ENCODE results near the gene CYP24A1.

CYP24A1 gene

DNA sequence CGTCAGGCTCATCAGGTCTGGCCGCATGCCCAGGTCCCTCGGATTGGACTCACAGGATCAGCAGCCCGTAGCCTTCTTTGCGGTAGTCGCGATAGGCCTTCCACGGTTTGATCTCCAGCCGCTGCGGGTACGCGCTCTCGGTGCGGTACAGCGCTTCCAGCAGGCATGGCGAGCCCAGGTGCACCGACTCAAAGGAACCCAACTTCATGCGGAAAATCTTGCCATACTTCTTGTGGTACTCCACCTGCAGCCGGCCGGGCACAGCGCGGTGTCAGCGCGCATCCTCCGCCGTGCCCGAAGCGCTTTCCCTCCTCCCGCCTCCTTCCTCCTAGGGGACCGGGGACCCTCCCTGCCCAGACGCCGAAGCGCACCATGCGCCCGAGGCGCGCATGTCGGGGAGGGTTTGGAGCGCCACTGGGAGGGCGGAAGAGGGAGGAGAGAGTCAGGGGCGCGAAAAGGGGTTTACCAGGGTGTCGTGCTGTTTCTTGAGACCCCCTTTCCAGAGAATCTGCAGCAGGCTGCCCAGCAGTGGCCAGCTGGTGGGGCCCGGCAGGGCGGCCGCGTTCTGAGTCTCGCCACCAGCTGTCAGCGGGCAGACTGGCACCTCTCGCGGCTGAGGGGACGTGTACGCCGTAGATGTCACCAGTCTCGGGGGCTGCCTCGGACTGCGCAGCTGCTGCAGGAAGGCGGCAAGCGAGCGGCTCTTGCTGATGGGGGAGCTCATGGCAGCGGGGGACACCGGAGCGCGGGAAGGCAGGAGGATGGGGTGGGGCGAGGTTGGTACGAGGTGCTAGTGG, 732 bp downstream of the CYP24A1 start:
- DNase-seq = peak; percentile 11

GRCh38 chr20:54172532-54172855, 1.3 kb downstream of the CYP24A1 start:
- no peak for DNase-seq

GRCh38 chr20:54170963-54171362, 2.8 kb downstream of the CYP24A1 start:
- DNase-seq = no peak

DNA sequence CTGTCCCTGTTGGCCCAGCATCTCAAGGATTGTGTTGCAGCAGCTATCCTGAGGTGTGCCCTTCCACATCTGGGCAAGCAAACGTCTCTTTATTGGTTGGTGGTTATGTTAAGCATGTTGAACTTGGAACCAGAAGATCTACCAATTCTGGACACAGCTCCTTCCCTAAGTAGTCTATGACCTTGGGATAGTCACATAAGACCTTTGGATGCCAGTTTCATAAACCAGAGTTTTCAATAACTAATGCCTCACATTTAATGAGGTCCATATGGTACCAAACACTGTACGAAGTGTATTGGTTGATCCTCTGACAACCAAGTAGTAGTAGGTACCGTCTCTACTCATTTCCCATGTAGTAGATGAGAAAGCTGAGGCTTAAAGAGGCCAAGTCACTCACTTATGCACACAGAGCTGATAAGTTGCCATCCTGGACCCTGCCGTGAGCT, 3.7 kb downstream of the CYP24A1 start:
- DNase-seq = no peak

DNA sequence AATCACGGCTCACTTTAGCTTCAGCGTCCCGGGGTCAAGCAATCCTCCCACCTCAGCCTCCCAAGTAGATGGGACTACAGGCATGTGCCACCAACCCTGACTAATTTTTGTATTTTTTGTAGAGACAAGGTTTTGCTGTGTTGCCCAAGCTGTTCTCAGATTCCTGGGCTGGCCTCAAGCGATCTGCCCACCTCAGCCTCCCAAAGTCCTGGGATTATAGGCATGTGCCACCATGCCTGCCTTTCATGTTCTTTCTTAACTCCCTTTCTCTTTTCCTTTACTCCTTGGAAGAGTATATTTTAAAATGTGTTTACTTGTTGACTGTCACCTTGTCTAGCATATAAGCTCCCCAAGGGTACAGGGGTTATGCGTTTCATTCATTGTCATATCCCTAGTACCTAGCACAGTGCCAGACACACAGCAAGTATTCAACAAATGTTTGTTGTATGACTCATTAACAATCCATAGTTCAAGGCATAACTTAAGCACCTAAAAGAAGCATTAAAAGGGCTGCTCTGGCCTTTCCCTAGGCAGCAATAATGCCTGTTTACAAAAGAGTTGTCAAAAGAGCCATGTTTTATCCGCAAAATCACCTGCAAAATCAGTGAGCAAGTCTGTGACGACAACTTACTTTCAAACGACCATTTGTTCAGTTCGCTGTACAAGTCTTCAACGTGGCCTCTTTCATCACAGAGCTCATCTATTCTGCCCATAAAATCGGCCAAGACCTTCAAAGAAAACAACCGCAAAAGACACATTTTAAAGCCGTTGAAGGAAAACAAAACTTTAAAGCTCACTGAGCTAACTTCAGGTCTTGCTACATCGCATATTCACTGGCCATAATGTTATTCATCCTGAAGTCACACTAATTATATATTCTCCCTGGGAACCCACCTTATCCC, 4.6 kb downstream of the CYP24A1 start:
- DNase-seq = no peak

- peak; percentile 19 for DNase-seq
Observed at GRCh38 chr20:54167909-54168872, 5.6 kb downstream of the CYP24A1 start.

GRCh38 chr20:54166987-54167662, 6.7 kb downstream of the CYP24A1 start:
- DNase-seq = no peak

DNA sequence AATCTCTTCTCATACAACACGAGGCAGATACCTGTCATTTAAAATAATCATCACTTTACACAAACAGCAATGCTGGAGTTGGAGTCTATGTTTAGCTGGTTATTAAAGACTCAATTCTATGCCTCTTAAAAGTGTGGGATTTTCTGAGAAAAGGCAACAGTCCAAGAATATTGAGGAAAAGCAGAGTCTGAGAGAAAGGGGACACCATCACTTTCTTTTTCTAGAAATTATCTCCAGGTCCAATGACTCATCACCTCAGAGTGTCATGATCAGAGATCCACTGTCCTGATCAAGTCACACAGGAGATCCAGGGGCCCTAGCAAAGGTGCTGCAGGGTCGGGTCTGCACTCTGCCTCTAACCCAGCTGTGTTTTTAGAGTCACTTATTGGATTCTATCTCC, 8.0 kb downstream of the CYP24A1 start:
- DNase-seq = no peak

GRCh38 chr20:54165014-54165413, 8.8 kb downstream of the CYP24A1 start:
- no peak for DNase-seq

DNA sequence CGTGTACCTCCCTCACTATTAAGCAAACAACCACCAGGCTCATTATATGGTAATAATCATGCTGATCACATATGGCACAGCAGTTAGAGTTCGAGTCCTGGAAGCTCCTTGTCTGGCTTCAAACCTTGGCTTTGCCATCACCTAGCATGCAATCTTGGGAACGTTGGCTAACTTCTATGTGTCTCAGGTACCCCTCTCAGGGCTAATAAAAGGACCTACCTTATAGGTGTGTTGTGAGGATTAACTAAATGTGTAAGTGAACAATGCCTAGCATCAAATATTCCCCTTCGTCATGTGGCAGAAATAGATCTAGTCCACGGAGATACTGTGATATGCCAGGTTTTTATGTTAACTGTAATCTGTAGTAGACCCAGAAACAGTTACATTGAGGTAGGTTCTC, 10.4 kb downstream of the CYP24A1 start:
- no peak for DNase-seq

- no peak for DNase-seq
Observed at GRCh38 chr20:54162378-54163009, 11.3 kb downstream of the CYP24A1 start.

- no peak for DNase-seq
Observed at GRCh38 chr20:54161821-54162149, 12.0 kb downstream of the CYP24A1 start.

DNA sequence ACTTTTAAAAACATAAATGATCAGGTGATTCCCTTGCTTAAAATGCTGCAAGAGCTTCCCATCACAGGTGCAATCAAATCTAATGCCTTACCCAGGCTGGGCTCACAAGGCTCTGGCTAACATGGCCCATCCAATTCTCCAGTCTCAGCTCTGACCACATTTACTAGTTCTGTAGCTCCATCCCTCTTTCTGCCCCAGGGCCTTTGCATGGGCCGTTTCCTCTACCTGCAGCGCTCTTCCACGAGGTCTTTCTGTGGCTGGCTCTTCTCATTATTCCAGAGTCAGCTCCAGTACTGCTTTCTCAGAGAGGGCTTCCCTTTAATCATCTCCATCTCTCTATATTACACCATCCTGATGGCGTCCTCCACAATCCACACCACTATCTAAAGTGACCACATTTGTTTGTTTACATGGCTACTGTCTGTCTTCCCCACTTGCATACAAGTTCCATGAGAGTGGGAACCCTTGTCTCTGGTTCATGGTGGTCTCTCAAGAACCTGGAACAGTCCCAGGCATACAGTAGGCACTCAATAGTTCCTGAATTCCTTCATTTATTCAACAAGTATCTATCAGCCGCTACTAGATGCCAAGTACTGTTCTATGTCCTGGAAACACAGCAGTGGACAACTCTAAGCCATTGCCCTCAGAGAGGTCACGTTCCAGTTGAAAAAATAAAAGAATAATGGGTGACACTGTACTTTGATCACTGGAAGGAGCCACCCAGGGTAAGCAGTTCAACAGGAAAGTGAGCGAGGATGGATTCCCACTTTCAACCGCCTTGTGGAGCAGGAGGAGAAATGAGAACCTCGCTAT, 12.6 kb downstream of the CYP24A1 start:
- DNase-seq = no peak

- DNase-seq = no peak
Observed at GRCh38 chr20:54160065-54161007, 13.4 kb downstream of the CYP24A1 start.

DNA sequence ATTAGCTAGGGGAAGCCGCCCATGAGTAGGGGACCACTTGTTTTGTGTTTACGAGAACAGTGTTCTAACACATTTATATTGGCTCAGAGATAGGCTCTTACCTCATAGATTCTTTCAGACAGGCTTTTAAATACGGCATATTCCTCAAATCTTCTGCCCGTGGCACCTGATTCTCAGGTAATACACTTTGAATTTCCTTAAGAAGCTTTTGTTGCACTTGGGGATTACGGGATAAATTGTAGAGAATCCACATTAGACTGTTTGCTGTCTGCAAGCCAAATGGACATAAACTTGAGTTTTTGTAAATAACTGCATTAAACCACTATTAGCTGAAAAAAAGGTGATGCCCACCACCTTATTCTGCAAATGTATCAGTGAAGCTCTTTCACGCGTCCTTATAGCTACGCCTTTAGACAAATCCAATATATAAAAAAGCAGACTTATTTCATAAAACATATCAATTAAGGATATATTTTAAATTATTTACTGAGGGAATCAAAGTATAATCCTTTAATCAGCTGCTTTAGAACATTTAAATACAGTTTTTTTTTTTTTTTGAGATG, 14.8 kb downstream of the CYP24A1 start:
- no peak for DNase-seq

DNA sequence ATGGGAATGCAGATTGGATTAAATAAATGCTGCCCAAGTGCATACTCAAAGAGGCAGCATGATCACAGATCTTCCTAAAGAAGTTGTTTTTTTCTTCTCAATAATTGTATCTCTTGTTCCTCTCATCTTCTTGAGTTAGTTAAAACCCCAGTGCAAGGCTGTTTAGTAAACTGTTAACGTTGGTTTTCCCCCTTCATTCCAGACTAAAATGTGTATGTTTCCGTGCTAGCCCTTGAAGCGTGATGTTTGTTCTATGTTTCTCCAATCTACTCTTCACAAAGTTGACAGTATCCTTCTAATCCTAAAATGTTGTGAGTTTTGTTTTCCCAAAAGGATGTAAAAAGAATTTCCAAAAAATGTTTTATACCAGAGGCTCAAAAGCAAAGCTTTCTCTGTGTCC, 15.6 kb downstream of the CYP24A1 start:
- DNase-seq = no peak

DNA sequence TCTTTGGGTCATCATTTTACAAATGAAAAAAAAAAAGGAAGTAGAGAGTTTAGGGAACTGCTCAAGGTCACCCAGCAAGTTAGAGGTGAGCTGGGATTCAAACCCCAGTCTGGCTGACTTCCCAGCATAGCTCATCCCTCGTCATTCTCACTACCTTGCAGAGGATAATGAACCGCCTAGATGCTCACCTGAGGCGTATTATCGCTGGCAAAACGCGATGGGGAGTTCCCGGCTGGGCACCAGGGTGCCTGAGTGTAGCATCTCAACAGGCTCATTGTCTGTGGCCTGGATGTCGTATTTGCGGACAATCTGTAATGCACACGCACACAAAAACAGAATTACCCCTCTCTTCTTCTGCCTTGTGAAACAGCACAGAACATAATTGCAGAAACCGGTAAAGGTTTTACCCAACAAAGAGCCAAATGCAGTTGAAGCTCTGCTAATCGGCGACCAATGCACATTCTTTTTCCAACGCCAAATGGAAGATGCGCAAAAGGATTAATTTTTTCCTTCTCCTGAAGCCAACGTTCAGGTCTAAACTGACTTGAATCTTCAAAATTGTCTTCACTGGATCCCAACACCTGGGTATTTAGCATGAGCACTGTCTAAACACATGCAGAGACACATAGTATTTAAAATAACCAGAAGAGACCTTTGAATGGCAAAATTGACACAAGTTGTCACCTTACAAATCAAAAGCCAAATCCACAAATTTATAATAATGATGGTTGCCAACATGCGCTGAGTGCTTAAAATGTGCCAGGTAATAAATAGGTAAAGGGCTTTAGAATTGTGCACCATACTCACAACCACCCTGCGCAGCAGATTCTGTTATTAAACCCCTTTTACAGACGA, 16.6 kb downstream of the CYP24A1 start:
- DNase-seq = no peak

DNA sequence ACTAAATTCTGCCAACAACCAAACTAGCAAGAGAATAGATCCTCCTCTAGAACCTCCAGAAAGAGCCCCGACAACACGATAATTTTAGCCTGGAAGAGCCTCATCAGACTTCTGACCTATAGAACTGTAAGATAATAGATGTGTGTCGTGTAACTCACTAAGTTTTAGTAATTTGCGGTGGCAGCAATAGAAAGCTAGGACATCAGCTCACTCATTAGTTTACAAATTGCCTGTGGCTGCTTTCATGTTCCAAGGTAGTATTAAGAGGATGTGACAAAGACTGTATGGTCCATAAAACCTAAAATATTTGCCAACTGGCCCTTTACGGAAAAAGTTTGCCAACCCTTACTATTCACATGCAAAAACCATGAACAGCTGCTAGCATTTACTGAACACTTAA, 17.3 kb downstream of the CYP24A1 start:
- DNase-seq = no peak
